Thoracic aorta (tissue), 2 donors: ENCODE measurements around the gene KCNH8. TPM values are rescaled to one million over a fixed set of nuclear protein-coding genes. Genes with fewer than 3 reads are reported as not detected.

ENCODE experiments used
- ATAC-seq: fragments of 150-250 bp; one replicate; pipeline ENCODE4 v1.8.0; 2017; ENCODE audit warnings: low read depth; ENCODE audit not compliant: insufficient number of reproducible peaks, low FRiP score
- DNase-seq: peaks from one replicate; pipeline ENCODE4 v3.0.0-alpha.2; 2020; ENCODE audit warnings: low spot score
- H3K27ac ChIP-seq, 2 donors: fragments of 200-600 bp; sonication (generic); 1 replicate in 1 of 2; 2 replicates in 1 of 2; pipeline ENCODE4 v1.5.1; 2016; ENCODE audit warnings: mild to moderate bottlenecking in 2 of 2, moderate library complexity in 2 of 2
- H3K27me3 ChIP-seq: fragments of 200-600 bp; sonication (generic); replicated peaks from 2 replicates; pipeline ENCODE4 v1.6.0; 2016; ENCODE audit warnings: mild to moderate bottlenecking; ENCODE audit not compliant: insufficient read depth
- H3K36me3 ChIP-seq: fragments of 200-600 bp; sonication (generic); one replicate; pipeline ENCODE4 v1.5.1; 2016
- H3K4me1 ChIP-seq, 2 donors: fragments of 200-600 bp; sonication (generic); 1 replicate in 1 of 2; 2 replicates in 1 of 2; pipeline versions ENCODE4 v1.5.1 to v1.6.0; 2016; ENCODE audit warnings: low read depth in 2 of 2, mild to moderate bottlenecking in 1 of 2; ENCODE audit not compliant: control insufficient read depth in 1 of 2
- H3K4me3 ChIP-seq: fragments of 200-600 bp; sonication (generic); 2 replicates; pipeline ENCODE4 v1.5.1; 2016; ENCODE audit warnings: mild to moderate bottlenecking
- H3K9me3 ChIP-seq: fragments of 200-600 bp; sonication (generic); 2 replicates; pipeline ENCODE4 v1.5.1; 2016
- CTCF ChIP-seq: fragments of 200-600 bp; sonication (generic); IDR thresholded peaks from one replicate; pipeline ENCODE4 v1.5.1; 2019; ENCODE audit warnings: antibody characterized with exemption
- total RNA-seq, 2 donors: library from RNA; depleted of rRNA; stranded (reverse); fragments of >200 nt; gene quantifications; one replicate each; pipeline versions ENCODE4 v1.1.0 to v1.2.3, GENCODE V29; 2016

KCNH8 gene
- total RNA-seq, 2 donors from 2014 or later = 0.07 TPM; not detected in 1

- Histone ChIP-seq H3K27me3 (no peaks in the 10 kb centered on the region), H3K27ac (no peak overlapping the region), H3K9me3 (no peaks in the 10 kb centered on the region), H3K4me1 (no peaks in the 10 kb centered on the region), H3K4me3 (no peak overlapping the region), H3K36me3 (no peaks in the 10 kb centered on the region)
- TF ChIP-seq CTCF = no peak
- DNase-seq (no peak), ATAC-seq (no peak)
These were observed 99.8 kb downstream of the KCNH8 start for GRCh38 chr3:19248143-19248542.

- no peak for ATAC-seq
- Histone ChIP-seq H3K4me3 (no peak overlapping the region), H3K36me3 (no peaks in the 10 kb centered on the region), H3K9me3 (no peaks in the 10 kb centered on the region), H3K27ac (no peak overlapping the region), H3K27me3 (no peaks in the 10 kb centered on the region), H3K4me1 (no peaks in the 10 kb centered on the region)
- TF ChIP-seq CTCF = no peak
- no peak for DNase-seq
These were observed 100.5 kb downstream of the KCNH8 start for GRCh38 chr3:19248767-19249166.

- TF ChIP-seq CTCF = no peak
- Histone ChIP-seq H3K4me3 (no peak overlapping the region), H3K27ac (no peak overlapping the region), H3K4me1 (no peaks in the 10 kb centered on the region), H3K27me3 (no peaks in the 10 kb centered on the region), H3K36me3 (no peaks in the 10 kb centered on the region), H3K9me3 (no peaks in the 10 kb centered on the region)
- ATAC-seq (no peak), DNase-seq (no peak)
These were observed 102.8 kb downstream of the KCNH8 start for GRCh38 chr3:19250959-19251610.

GRCh38 chr3:19254189-19254588 lies 105.9 kb downstream of the KCNH8 start:
- TF ChIP-seq CTCF = no peak
- no peaks in the 10 kb centered on the region for H3K4me1 ChIP-seq
- ATAC-seq (no peak), DNase-seq (no peak)
- H3K36me3 ChIP-seq = no peaks in the 10 kb centered on the region
- H3K9me3 ChIP-seq = no peaks in the 10 kb centered on the region
- no peaks in the 10 kb centered on the region for H3K27me3 ChIP-seq
- H3K4me3 ChIP-seq = no peak overlapping the region
- no peak overlapping the region for H3K27ac ChIP-seq

- Histone ChIP-seq H3K9me3 (no peaks in the 10 kb centered on the region), H3K4me1 (no peaks in the 10 kb centered on the region), H3K27me3 (no peaks in the 10 kb centered on the region), H3K27ac (no peak overlapping the region), H3K36me3 (no peaks in the 10 kb centered on the region), H3K4me3 (no peak overlapping the region)
- no peak for ATAC-seq
- no peak for TF ChIP-seq CTCF
- no peak for DNase-seq
These were observed 106.6 kb downstream of the KCNH8 start for GRCh38 chr3:19254784-19255338.
